Stimulated activated CD8-positive, alpha-beta memory T cell treated with anti-CD3 and anti-CD28 coated beads, Interleukin-15, amount 100 ng/mL, for 24 hours (primary cell): Measurements from ENCODE around the gene OR56A4.

ENCODE experiments used
- DNase-seq: peaks from one replicate; pipeline ENCODE4 v3.0.0-alpha.2; 2020; ENCODE audit warnings: low read depth

The OR56A4 gene, protein sequence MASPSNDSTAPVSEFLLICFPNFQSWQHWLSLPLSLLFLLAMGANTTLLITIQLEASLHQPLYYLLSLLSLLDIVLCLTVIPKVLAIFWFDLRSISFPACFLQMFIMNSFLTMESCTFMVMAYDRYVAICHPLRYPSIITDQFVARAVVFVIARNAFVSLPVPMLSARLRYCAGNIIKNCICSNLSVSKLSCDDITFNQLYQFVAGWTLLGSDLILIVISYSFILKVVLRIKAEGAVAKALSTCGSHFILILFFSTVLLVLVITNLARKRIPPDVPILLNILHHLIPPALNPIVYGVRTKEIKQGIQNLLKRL

DNA sequence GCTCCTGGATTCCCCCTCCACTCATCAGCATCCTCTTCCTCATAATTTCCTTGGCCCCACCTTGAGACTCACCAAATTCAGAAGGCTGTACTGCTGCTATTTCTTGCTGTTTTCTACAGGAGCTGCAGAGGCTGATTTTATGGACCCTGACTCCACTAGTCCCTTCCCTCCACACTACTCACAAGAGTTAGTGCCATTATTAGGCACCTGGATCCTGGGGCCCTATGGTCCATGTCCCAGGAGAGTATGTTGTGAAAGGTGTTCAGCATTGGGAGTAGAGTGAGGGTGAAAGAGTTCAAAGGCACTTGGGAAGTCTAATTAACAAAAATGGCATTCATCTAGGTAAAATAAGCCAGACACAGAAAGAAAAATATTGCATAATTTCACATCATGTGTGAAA is at the start of gene OR56A4:
Gene OR56A4, minus strand, starts transcription at position 101 of the 400 bp plus-strand sequence. CDS start 3,954 bp downstream, outside the sequence.
- DNase-seq = no peak

DNA sequence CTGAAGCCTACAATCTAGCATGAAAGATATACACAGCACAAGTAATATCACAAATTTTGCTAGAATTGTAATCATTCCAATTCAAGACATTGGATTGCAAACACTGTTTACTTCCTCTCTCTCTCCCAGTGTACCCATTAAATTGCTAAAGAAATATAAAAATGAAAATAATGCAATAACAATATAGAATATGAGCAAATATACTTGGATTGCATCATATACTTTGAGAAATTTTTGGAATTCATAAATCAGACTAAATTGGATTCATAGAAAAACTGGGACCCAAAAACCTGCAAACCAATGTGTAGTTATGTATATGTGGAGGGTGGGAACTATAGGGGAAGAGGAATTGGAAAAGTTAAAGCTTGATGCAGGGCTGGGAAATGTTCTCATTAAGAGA is 48.8 kb upstream of the OR56A4 start:
- DNase-seq = no peak

DNA sequence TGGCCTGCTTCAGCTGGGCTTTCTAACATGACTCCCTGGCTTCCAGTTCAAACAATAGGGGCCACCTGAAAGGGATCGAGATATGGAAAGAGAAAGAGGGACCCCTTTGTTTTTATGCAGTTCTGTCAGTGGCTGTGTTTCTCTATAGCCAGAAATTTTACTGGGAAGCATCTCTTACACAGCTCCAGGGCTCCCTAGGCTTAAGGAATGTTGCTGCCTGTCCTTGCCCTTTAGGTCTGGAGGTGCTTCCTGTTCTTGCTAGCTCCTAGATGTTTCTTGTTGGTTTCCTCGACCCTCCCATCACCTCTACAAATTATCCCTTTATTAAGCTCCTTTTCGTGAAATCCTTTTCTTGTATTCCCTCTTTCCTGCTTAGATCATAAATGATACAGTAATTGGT is 45.6 kb upstream of the OR56A4 start:
- no peak for DNase-seq

DNA sequence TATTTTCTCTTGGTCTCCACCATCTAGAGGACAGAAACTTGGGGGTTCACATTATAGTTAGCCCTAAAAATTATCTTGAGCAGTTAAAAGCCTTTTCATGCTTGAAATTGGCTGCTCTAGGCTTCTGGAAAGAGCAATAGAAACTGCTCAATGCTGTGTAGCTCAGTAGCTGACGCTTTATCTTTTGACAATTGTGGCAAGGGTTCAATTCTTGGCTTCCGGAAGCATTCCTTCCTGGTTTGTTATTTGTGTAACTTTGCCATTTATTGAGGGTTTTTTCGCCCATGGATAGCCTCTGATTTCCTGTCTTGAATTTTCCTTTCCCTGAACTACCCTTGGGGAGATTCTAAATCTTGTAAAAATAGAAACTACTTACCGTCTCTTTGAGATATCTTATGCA is 34.1 kb upstream of the OR56A4 start:
- no peak for DNase-seq

DNA sequence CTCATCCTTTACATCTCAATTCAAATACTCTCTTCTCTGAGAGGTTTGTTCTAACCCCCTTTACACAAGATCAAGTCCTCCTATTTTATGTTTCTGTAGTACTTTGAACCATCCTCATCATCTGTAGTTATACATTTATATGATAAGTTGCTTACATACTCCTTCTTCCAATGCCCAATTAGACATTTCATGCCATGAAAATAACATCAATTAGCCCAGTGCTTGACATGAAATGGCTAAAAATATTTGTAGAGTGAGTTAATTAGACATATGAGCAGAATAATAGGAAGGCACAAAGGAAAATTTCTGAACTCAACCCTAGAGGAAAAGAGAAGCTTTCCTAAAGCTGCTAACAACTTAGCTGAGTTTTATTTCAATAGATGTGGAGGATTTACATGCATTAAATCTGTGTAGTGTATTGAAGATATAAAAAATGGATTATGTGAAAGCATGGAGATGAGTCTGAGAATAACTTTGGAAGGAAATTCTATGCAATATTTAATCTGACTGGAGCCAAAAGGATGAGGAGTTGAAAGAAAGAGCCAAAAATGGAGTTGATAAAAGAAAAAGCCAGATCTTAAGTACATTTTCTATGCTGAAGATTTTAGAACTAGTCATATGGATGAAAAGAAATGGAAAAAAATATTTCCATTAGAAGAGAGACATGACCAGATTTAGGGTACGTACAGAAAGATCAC is 24.1 kb upstream of the OR56A4 start, which contains the start of gene OR56A1:
Gene OR56A1, minus strand, starts transcription at position 51 of the 698 bp plus-strand sequence. CDS start 3,066 bp downstream, outside the sequence.
- DNase-seq = no peak

DNA sequence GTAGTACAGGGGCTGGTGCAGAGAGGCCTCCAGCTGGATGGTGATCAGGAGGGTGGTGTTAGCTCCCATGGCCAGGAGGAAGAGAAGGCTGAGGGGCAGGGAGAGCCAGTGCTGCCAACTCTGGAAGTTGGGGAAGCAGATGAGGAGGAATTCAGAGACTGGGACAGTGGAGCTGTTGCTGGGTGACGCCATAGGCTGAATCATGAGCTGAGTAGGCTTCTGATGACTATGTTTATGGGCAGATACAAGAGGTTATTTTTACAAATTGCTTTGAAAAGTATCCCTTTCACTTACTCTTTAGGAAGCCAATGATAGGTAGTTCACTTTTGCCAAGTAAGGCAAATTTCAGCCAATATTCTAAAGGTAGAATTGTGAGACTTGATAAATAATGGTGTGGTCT is 20.8 kb upstream of the OR56A4 start:
- DNase-seq = no peak

DNA sequence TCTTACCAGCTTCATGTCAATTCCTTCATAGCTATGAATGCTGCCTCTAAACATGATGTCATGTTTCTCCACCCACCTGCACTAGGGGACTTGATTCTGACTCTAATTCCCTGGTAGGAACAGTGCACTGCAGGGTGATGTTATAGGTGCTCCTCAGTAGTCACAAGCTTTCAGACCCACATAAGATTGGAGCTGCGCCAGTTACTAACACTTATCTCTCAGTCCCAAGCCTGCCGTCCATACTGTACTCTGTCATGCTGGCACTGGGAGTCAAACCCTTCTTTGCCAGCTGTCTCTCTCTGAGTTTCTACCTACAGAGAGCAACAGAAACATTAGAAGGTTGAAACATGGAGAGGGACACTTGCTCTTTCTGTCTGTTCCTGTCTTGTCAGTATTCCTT is 18.3 kb upstream of the OR56A4 start:
- no peak for DNase-seq

DNA sequence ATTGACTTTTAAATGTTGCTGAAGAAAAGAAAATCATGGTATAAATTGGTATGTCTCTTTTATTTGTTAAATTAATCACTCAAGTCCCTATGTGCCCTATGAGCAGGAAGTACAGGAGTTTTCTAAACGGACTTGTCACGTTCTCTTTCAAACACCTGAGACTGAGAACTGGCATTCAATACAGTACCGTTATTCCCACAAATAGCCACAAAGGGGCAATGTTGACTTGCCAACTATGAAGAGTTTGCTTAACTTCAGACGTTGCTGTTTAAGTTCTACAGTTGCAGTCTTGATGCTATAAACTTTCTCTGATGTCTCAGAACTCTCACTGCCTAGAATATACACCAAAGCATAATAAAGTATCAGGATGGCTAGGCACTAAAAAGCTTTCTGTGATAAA is 16.2 kb upstream of the OR56A4 start:
- DNase-seq = no peak

DNA sequence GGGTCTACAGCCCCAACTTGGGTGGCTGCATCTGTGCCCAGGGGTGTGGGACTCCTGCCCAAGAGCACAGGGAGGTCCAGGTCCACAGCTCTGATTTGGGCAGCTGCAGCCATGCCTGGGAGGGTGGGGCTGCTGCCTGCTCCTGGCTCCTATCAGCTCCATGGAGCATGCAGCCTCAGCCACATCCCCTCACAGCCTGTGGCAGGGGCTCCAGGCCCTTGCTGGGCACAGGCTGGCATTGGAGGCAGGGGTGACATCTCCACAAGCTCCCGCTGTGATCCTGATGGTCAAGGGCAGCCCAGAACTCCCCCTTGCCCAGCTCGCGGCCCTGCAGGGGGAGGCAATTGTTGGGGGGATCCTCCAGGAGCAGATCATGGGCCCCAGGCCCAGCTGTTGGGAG is 6.3 kb upstream of the OR56A4 start:
- no peak for DNase-seq

DNA sequence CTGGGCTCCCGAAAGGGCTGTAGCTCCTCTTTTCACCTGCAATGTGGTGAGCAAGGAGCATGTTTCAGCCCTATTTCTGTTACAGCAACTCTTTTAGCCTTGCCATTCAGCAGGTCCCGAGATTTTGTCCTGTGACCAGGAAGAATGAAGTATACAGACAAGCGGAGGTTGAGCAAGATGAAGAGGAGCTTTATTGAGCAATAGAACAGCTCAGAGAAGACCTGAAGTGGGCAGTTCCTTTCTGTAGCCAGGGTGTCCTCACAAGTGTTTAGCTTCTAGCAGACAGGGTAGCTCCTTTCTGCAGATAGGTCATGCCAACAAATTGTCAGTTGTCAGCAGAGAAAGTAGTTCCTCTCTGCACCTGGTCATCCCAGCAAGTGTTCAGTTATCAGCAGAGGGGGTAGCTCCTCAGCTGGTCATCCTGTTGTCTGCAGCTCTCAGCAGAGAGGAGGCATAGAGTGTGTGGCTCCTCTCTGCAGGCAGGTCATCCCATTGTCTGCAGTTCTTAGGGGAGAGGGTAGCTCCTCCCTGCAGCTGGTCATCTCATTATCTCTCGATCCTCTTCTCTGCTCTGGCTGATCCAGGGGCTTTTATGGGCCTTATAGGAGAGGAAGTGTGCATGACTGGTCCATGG is 5.4 kb upstream of the OR56A4 start:
- DNase-seq = no peak

DNA sequence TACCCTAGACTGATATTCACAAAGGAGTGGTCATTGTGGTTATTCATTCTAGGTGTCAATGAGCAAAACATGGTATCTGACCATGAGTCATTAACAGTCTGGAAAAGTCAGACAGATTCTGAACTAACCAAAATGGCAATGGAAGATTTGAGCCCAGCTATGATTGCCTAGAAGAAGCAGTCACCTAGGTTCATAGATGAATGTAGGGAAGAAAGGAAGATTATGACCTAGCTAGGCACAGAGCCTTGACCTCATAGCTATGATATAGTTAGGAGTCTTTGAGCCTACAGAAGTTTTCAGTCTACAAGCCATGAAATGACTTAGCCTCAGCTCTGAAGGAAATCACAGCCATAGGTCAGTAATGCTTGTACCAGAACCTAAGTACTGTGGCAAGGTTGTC is 351 bp downstream of the OR56A4 start:
- DNase-seq = no peak

DNA sequence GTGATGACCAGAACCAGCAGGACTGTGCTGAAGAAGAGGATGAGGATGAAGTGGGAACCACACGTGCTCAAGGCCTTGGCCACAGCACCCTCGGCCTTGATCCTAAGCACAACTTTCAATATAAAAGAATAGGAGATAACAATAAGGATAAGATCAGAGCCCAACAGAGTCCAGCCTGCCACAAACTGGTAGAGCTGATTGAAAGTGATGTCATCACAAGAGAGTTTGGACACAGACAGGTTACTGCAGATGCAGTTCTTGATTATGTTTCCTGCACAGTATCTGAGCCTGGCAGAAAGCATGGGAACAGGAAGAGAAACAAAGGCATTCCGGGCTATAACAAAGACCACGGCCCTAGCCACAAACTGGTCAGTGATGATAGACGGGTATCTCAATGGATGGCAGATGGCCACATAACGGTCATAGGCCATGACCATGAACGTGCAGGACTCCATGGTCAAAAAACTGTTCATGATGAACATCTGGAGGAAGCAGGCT is 4.5 kb downstream of the OR56A4 start:
- no peak for DNase-seq

DNA sequence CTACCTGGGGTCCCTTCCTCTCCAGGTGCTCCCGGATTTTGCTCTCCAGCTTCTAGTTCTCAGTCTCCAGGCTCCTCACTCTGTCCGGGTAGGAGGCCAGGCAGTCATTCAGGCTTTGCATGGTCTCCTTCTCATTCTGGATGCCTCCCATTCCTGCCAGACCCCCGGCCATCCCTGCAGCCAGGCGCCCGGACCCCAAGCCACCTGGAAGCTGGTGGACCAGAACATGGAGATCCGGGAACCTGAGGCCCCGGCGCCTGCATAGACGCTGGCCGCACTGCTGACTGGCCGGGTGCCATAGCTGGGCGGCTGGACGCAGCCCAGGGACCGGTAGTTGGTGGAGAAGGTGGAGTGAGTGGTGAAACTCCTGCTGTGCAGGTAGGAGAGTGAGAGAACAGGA is 12.0 kb downstream of the OR56A4 start:
- no peak for DNase-seq

DNA sequence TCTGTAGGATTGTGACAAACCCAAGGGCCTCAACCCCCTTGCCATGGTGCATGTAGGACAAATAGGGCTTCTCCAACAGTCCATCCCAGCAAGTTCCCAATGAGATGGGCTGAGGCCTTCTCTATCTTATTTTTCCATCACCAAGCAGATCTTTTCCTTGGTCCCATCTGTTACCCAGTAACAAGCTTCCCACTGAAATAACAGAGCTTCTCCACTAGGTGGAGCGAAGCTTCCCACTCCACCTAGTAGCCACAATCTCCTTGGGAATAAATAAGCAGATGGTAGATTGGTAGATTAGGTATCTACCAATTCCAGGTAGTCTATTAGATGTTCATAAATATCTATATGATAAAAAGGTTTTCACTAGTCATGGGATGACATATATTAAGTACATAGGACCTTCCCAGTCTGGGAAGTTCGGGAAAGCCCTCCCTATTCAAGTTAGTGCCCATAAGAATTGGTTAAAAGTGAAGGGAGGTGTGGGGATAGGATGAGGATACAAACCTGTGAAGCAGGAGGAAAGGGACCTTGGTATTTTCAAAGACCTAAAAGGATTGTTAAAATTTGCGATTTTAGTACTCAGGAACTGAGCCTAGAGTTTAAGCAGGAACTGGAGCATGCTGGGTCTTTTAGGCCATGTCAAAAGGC is 14.0 kb downstream of the OR56A4 start:
- no peak for DNase-seq

DNA sequence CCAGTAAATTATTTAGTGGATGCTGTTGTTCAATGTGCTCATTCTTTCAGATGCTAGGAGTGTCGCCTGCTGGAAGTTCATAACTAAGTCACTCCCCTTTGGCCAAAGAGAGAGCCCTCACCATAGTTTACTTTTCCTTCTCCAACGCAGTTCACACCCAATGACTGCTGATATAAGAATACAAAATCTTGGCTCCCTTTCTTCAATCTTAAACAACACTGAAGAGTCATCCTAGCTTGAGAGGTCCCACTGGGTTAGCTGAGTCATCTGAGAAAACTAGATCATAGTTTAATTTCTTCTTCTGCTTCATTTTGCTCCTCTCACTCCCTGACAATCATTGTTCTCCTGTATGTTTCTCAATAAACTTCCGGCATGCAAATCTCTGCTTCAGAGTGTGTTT is 14.6 kb downstream of the OR56A4 start:
- DNase-seq = no peak

DNA sequence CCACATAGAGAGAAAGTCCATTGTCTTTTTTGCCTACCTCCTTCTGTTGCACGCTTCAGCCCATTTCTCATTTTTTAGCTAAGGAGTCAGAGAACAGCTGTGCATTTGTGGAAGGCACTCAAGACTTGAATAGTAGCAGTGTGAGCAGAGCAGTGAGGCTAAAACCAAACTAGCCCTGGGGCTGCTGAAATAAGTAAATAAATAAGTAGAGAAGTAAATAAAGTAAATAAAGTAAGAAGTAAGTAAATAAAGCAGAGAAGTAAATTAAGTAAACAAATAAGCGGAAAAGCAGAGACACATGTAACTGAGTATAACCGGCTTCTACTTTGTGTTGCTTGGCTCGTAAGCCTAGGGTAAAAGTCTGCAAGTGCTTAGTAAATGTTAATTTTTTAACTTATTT is 17.5 kb downstream of the OR56A4 start:
- DNase-seq = no peak

DNA sequence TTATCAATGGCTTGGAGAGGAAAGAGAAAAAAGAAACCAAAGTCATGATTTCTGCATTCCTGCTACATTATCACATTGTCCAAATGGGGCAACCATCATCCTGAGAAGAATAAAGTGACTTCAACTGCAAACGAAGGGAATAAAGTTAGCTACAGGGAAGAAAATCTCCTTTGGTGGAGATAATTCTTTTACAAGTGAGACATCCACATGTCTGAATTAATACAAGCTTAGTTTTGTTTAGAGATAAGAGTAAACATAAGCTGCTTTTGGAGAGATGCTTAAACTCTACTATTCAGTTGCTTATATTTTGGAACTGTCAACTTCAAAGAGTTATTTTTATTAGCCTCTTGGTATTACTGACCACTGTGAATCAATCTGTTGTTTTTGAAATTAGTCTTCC is 19.9 kb downstream of the OR56A4 start, which contains the start of gene OR52L1:
Gene OR52L1, minus strand, starts transcription at position 101 of the 400 bp plus-strand sequence. Its CDS starts 55 bp downstream, at position 46.
- DNase-seq = no peak

DNA sequence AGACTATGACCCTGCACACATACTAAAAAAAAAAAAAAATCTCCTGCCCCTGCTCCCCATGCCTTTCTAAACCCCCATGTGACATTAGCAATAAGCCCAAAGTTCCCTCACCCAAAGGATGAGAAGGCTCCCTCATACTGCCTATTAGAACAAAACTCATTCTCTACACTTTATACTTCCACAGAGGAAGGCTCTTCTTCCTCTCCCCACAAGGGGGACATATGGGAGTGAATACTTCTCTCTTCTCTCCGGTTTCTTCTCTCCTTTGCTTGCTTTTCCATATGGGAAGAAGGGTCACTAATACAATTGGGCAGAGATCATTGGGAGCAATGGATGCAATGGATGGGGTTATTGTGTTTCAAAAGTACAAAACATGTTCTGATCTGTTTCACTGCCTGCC is 23.3 kb downstream of the OR56A4 start:
- no peak for DNase-seq

DNA sequence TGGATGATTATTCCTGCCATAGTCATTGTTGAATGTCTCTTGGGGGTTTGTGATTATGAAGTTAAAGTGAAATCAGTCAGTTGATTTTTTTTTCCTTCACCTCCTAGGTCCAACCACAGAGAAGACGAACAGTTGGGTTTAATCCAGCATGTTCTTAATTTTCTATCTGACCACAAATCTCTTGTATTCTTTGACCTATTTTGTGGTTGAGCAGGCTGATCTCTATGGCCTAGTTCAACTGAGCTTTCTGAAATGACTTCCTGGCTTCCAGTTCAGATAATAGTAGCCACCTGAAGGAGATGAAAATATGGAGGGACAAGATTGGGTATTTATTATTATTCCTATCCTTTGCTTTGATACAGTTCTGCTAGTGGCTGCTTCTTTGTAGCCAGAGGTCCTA is 33.2 kb downstream of the OR56A4 start:
- no peak for DNase-seq

DNA sequence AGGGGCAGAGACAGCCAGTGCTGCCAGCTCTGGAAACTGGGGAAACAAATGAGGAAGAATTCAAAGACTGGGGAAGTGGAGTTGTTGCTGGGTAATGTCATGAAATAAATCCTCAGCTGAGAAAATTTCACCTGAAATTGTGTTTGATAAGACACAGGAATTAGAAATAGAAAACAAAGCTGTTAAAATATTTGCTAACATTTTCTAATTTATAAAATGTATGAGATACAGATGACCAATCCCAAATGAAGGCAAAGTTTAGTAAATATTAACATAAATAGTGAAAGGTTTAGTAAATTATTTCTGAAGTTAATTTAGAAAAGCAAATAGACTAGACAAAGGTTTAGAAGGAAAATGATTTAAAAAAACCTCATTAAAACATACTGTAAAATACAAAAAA is 38.4 kb downstream of the OR56A4 start, which contains the start of gene OR56A5:
Gene OR56A5, minus strand, starts transcription at position 101 of the 400 bp plus-strand sequence. Its CDS starts 0 bp downstream, at position 101.
- DNase-seq = no peak

DNA sequence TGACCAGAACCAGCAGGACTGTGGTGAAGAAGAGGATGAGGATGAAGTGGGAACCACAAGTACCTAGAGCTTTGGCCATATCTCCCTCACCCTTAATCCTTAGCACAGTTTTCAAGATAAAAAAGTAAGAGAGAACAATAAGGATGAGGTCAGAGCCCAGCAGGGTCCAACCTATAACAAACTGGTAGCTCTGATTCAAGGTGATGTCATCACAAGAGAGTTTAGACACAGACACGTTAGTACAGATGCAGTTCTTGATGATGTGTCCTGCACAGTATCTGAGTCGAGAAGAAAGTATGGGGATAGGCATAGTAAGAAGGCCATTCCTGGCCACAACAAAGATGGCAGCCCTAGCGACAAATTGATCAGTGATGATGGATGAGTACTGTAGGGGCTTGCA is 39.0 kb downstream of the OR56A4 start:
- DNase-seq = no peak

DNA sequence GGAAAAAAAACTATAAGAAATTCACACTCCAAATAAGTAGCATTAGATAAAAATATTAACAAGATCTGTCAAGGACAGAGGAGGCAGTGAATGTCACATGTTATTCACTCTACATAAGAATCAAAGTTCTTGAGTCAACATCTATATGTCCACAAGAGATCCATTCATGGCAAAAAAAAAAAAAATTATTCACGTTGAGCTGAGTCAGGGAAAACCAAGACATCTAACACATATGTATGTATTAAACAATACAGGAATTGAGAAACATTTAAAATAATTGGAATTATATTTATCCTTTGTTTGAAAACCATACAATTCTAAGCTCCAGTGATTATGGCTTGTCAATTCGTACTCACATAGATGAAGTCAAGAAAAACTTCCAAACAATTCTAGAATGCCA is 39.8 kb downstream of the OR56A4 start:
- DNase-seq = no peak
